ENCODE results near the gene REM2.

GRCh38 chr14:22887260-22887989 is 4.4 kb downstream of the REM2 start:
- TF ChIP-seq CTCF (conservative IDR thresholded peaks at IDR 0.05 in 1 of 2, IDR thresholded peaks at IDR 0.05 in 1 of 2; ENCODE audit: extremely low read depth in 1 of 2, insufficient read depth in 1 of 2, low read depth in 1 of 2, low read length in 2 of 2) (no peak), EZH2 (IDR thresholded peaks at IDR 0.05; ENCODE audit: borderline replicate concordance, low read length) (no peak)

Data from mammary epithelial cell (primary cell).